Heart left ventricle (tissue), 16 donors: ENCODE measurements around the gene ZNF346. TPM values are rescaled to one million over a fixed set of nuclear protein-coding genes. Genes with fewer than 3 reads are reported as not detected.

Source experiments
- ATAC-seq, 4 donors: fragments of 200-7000 bp; cut with Tn5 transposase; one replicate each; pipeline ENCODE4 v1.9.1; 2020 to 2022; ENCODE audit warnings: moderate library complexity in 4 of 4, mild to moderate bottlenecking in 3 of 4, moderate number of reproducible peaks in 1 of 4
- DNase-seq, 5 donors: peaks; one replicate each; pipeline ENCODE4 v3.0.0-alpha.2; 2020
- H3K27ac ChIP-seq, 12 donors: fragments of 200-600 bp; sonication (generic) in 4 of 12; one replicate each; pipeline versions ENCODE4 v1.5.0 to v1.8.0; 2016 to 2022; ENCODE audit warnings: mild to moderate bottlenecking in 2 of 12
- H3K27me3 ChIP-seq, 9 donors: fragments of 200-600 bp; sonication (generic) in 2 of 9; one replicate each; pipeline versions ENCODE4 v1.5.1 to v1.8.0; 2016 to 2022; ENCODE audit warnings: mild to moderate bottlenecking in 3 of 9
- H3K36me3 ChIP-seq, 9 donors: fragments of 200-600 bp; sonication (generic) in 2 of 9; one replicate each; pipeline versions ENCODE4 v1.5.0 to v1.8.0; 2018 to 2022; ENCODE audit warnings: mild to moderate bottlenecking in 2 of 9
- H3K4me1 ChIP-seq, 12 donors: fragments of 200-600 bp; sonication (generic) in 4 of 12; one replicate each; pipeline versions ENCODE4 v1.5.0 to v1.8.0; 2016 to 2022; ENCODE audit warnings: mild to moderate bottlenecking in 3 of 12
- H3K4me3 ChIP-seq, 12 donors: fragments of 200-600 bp; sonication (generic) in 4 of 12; one replicate each; pipeline versions ENCODE4 v1.5.0 to v1.8.0; 2017 to 2022; ENCODE audit warnings: mild to moderate bottlenecking in 9 of 12, moderate library complexity in 4 of 12
- H3K9me3 ChIP-seq, 12 donors: fragments of 200-600 bp; sonication (generic) in 4 of 12; one replicate each; pipeline versions ENCODE4 v1.5.0 to v1.8.0; 2016 to 2022; ENCODE audit warnings: mild to moderate bottlenecking in 1 of 12
- CTCF ChIP-seq, 12 donors: fragments of 200-600 bp; sonication (generic) in 4 of 12; IDR thresholded peaks; one replicate each; pipeline versions ENCODE4 v1.5.0 to v1.8.0; 2018 to 2022; ENCODE audit warnings: antibody characterized with exemption in 12 of 12, mild to moderate bottlenecking in 5 of 12
- POLR2A ChIP-seq, 2 donors: fragments of 450-650 bp; IDR thresholded peaks; one replicate each; pipeline ENCODE4 v1.6.1; 2017; ENCODE audit warnings: antibody characterized with exemption in 2 of 2, mild to moderate bottlenecking in 2 of 2, moderate library complexity in 2 of 2
- WGBS, 4 donors: extraction: QIAGEN DNeasy Blood & Tissue Kit in 2 of 4; methylation state at CpG; one replicate each; pipeline versions ENCODE4 v1.1.5 to v1.1.7; 2013 to 2018; 5-methylcytosine and 5-hydroxymethylcytosine counted together
- intact Hi-C, 10 donors: fragments of 100-400 bp; cut with DNase I; formaldehyde crosslinking; loops; one replicate each; pipeline versions ENCODE4 v1.11.1 to v1.14.2; 2022
- polyA plus RNA-seq, 2 donors: library from polyadenylated mRNA; stranded (reverse); fragments of 200-250 nt; gene quantifications; one replicate each; pipeline ENCODE4 v1.2.3, GENCODE V29; 2013
- total RNA-seq, 9 donors: library from RNA; depleted of rRNA in 2 of 9; stranded (reverse); fragments of >200 nt in 2 of 9; fragmentation: NEBNext Ultra II Directional in 3 of 9; extraction: Animal tissue kit (Norgen Biotek cat#: 25700) in 3 of 9; gene quantifications; one replicate each; pipeline versions ENCODE4 v1.1.0 to v1.2.4, GENCODE V29; 2016 to 2023
- donor health status: ischemic (EF 13 %, LVEDD 7.1; RV severe dilation, severe dysfunction).
- donor health status: healthy with polysubstance abuse.
- donor health status: DM: no; HTN: yes; CAD: no.
- donor health status: DM: no; HTN: no; CAD: no.
- donor health status: ischemic (EF 25% LVEDD 6.9; RV normal size, moderate dysfunction).
- donor health status: ischemic (EF 25% LVEDD 5.7; RV mildly dilated, moderate dysfunction).
- donor health status: healthy.
- donor health status: DM: yes; HTN: yes; CAD: no.
- donor health status: ischemic (EF 35%, LVEDD 5.7; RV mildly dilated, moderate dysfunction).
- donor health status: nonischemic (EF 11% LVEDD 7.7; RV severe dilation, severe dysfunction).
- donor health status: DM: yes; HTN: yes; CAD: no.
- donor health status: PGD.
- donor health status: ischemic (EF 29% LVEDD 5.4; RV normal size, mild dysfunction).
- donor health status: nonischemic (EF 23%, LVEDD 6.1; RV moderate dilation, normal function).

ZNF346 gene
- total and polyA plus RNA-seq, 11 donors, result 4.4 to 11.9 (median 7.5) TPM

GRCh38 chr5:177081859-177082258 lies 59.4 kb downstream of the ZNF346 start:
- ATAC-seq (no peak), DNase-seq (no peak)
- H3K27ac ChIP-seq, result no peak overlapping the region
- 85 to 95% (median 89%) methylated on average over 10 of the region's 10 CpGs for WGBS, 4 donors
- H3K9me3 ChIP-seq, result no peaks in the 10 kb centered on the region
- H3K27me3 ChIP-seq, result peaks cover 0 to 18% (median 6%) of the 10 kb centered on the region in 9 donors
- intact Hi-C loops, result no loop called here
- no peak overlapping the region for H3K4me3 ChIP-seq
- peaks cover 0 to 5% (median 1%) of the 10 kb centered on the region in 12 donors for H3K4me1 ChIP-seq
- TF ChIP-seq POLR2A (IDR thresholded peaks at IDR 0.05) (no peak), CTCF (IDR thresholded peaks at IDR 0.05) (no peak)
- no peaks in the 10 kb centered on the region for H3K36me3 ChIP-seq

- no peak for TF ChIP-seq POLR2A (IDR thresholded peaks at IDR 0.05)
- TF ChIP-seq CTCF (IDR thresholded peaks at IDR 0.05), result no peak
- ATAC-seq, result no peak
Observed at GRCh38 chr5:177083357-177083756, 60.9 kb downstream of the ZNF346 start.

GRCh38 chr5:177084175-177084574 lies 61.7 kb downstream of the ZNF346 start:
- peaks cover 0 to 18% (median 9%) of the 10 kb centered on the region in 12 donors for H3K4me1 ChIP-seq
- no peaks in the 10 kb centered on the region for H3K36me3 ChIP-seq
- DNase-seq, result no peak
- intact Hi-C loops, result no loop called here
- peaks cover 0 to 28% (median 10%) of the 10 kb centered on the region in 9 donors for H3K27me3 ChIP-seq
- no peaks in the 10 kb centered on the region for H3K9me3 ChIP-seq
- H3K27ac ChIP-seq, result no peak overlapping the region
- no peak overlapping the region for H3K4me3 ChIP-seq
- WGBS, 4 donors, result 44 to 67% (median 54%) methylated on average over 4 of the region's 4 CpGs
- ATAC-seq, result no peak
- no peak for TF ChIP-seq CTCF (IDR thresholded peaks at IDR 0.05)

More at GRCh38 chr5:177083357-177083756, 60.9 kb downstream of the ZNF346 start:
- H3K4me1 ChIP-seq, result peaks cover 0 to 14% (median 9%) of the 10 kb centered on the region in 12 donors
- intact Hi-C loops, result no loop called here
- no peak overlapping the region for H3K4me3 ChIP-seq
- 39 to 53% (median 46%) methylated on average over 4 of the region's 4 CpGs for WGBS, 4 donors
- no peak overlapping the region for H3K27ac ChIP-seq
- no peak for DNase-seq
- H3K9me3 ChIP-seq, result no peaks in the 10 kb centered on the region
- peaks cover 0 to 28% (median 10%) of the 10 kb centered on the region in 9 donors for H3K27me3 ChIP-seq
- H3K36me3 ChIP-seq, result no peaks in the 10 kb centered on the region

DNA sequence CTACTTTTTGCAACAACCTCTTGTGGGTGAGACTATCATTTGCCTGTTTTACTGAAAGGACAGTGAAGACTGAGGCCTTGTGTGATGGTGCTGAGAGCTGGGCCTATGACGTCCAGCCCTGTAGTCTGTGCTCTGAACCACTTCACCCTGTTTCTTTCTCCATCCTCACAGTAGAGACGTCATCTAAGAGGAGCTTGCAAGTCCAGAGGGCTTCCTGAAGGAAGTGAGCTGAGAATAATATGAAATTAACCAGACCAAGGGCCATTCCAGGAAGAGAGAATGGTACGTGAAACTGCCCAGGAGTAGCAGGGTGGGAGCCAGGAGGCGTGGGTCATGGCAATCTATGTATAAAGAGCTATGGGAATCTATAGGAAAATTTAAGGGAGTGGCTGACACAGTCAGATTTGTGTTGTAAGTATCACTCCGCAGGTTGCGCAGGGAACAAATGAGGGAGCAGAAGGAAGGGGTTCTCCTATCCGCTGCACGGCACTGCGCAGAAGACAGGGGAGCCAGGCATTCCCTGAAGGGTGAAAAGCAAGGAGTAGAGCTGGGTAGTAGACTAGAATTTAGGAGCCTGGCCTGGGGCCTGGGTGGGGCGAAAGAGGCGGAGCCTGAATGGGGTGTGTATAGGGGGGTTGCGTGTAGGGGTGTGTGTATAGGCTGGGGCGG lies 63.6 kb downstream of the ZNF346 start:
- peaks cover 0 to 28% (median 10%) of the 10 kb centered on the region in 9 donors for H3K27me3 ChIP-seq

More for the DNA sequence above, 63.6 kb downstream of the ZNF346 start:
- H3K4me3 ChIP-seq, result peak overlapping the region in 1 of 12 donors; percentile 43
- no peak for TF ChIP-seq POLR2A (IDR thresholded peaks at IDR 0.05)
- no peak for TF ChIP-seq CTCF (IDR thresholded peaks at IDR 0.05)
- WGBS, 4 donors, result 54 to 69% (median 59%) methylated on average over 9 to 13 of the region's 13 CpGs
- ATAC-seq, result no peak
- H3K36me3 ChIP-seq, result no peaks in the 10 kb centered on the region
- intact Hi-C loops, result no loop called here
- no peak for DNase-seq
- no peaks in the 10 kb centered on the region for H3K9me3 ChIP-seq
- H3K27ac ChIP-seq, result no peak overlapping the region
- peaks cover 0 to 24% (median 10%) of the 10 kb centered on the region in 12 donors for H3K4me1 ChIP-seq
